ENCODE measurements around the gene MXI1.
"Not testable (repeated sequence)": the region's sequence is repeated elsewhere in the genome, so short reads cannot be mapped to it uniquely, and the experiment has no call there.

MXI1 gene

DNA sequence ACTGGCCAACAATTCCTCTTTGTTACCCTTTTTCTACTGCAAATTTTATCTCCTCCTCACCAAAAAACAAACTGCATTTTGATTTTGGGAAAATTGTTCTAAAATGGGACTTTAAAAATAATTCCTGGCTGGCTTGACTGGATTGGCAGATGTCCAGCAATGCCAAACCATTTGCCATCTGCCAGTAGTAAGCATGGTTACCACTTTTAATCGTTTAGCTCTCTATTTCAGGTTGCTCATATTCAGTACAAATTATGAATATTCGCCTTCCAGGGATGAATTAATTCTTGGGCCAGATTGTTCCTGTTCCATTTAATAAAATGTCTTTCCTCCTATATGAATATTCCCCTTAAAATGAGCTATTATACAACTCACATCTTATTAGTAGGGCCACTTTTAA, 61.6 kb downstream of the MXI1 start:
- TF ChIP-seq SUZ12 (IDR thresholded peaks at IDR 0.05; ENCODE audit: extremely low read depth, insufficient read depth, insufficient read length), result no peak
- no peak for TF ChIP-seq YY1 (IDR thresholded peaks at IDR 0.05; ENCODE audit: insufficient read depth, insufficient read length)
- TF ChIP-seq ZNF274 (IDR thresholded peaks at IDR 0.05; ENCODE audit: low read depth, low read length), result no peak
- DNase-seq (ENCODE audit: low read depth, low spot score), result no peak
- Histone ChIP-seq H3K9me3 (ENCODE audit: insufficient read depth, low read length) (no peaks in the 10 kb centered on the region), H3K36me3 (ENCODE audit: insufficient read depth, insufficient read length, low read length) (no peaks in the 10 kb centered on the region), H3K4me3 (ENCODE audit: insufficient read length, low read depth) (no peak overlapping the region), H3K9ac (ENCODE audit: insufficient read length, low read depth) (no peak overlapping the region), H3K4me1 (ENCODE audit: insufficient read depth, insufficient read length) (no peaks in the 10 kb centered on the region), H3K27me3 (ENCODE audit: insufficient read depth, insufficient read length) (no peaks in the 10 kb centered on the region)

DNA sequence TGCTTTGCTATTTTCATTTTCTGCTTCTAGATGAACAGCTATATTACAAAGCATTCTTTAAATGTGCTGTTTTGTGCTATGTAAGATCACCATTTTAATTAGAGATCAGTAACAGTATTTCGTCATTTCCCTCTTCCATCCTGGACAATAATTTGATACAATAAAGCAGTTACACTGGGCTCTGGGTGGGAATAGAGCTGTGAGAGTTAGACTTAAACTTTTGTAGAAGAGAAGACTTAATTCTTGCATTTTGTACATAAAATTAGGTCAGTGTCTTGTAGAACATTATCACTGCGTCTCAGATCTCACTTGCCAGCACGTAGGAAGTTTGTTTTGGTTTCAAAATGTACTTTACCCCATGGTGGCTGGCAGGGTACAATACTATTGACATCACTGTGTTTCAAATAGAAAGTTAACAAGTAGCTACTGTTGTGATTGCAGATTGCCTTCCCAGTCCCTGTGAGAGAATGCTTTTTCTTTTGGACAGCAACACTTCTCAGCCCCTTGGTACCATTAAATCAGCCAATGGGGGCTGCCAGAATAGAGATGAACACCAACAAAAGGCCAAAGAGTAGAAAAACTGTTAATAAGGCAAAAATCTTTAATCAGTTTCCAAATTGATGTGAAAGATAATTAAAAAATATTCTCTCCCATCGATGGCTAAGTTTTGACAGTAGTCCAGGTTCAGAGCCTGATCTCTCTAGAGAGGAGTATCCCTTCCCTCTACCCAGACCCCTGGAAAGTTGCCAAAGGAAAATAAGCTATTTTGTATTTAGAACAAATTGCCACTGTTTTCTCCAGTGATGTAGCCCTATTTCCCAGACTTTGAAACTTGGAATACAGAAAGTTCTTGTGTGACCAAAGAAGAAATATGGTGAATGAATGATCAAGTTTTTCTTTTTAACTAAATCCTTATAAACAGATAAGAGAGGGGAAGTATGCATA, 62.2 kb downstream of the MXI1 start:
- Histone ChIP-seq H3K4me3 (ENCODE audit: insufficient read length, low read depth) (no peak overlapping the region), H3K9ac (ENCODE audit: insufficient read length, low read depth) (no peak overlapping the region)

DNA sequence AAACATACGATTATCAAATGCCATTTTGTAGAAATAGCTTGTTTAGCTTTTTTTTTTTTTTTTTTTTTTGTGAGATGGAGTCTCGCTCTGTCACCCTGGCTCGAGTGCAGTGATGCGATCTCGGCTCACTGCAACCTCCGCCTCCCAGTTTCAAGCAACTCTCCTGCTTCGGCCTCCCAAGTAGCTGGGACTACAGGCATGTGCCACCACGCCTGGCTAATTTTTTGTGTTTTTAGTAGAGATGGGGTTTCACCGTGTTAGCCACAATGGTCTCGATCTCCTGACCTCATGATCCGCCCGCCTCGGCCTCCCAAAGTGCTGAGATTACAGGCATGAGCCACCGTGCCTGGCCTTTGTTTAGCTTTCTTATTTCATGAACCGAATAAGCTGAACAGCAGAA, 65.6 kb downstream of the MXI1 start:
- H3K4me3 ChIP-seq (ENCODE audit: insufficient read length, low read depth); H3K4me1 ChIP-seq (ENCODE audit: insufficient read depth, insufficient read length); H3K9me3 ChIP-seq (ENCODE audit: insufficient read depth, low read length); H3K36me3 ChIP-seq (ENCODE audit: insufficient read depth, insufficient read length, low read length); H3K27me3 ChIP-seq (ENCODE audit: insufficient read depth, insufficient read length); DNase-seq (ENCODE audit: low read depth, low spot score); H3K9ac ChIP-seq (ENCODE audit: insufficient read length, low read depth): not testable (repeated sequence)

More for the DNA sequence above, 62.2 kb downstream of the MXI1 start:
- Histone ChIP-seq H3K36me3 (ENCODE audit: insufficient read depth, insufficient read length, low read length) (no peaks in the 10 kb centered on the region), H3K27me3 (ENCODE audit: insufficient read depth, insufficient read length) (no peaks in the 10 kb centered on the region), H3K9me3 (ENCODE audit: insufficient read depth, low read length) (no peaks in the 10 kb centered on the region), H3K4me1 (ENCODE audit: insufficient read depth, insufficient read length) (no peaks in the 10 kb centered on the region)
- TF ChIP-seq SUZ12 (IDR thresholded peaks at IDR 0.05; ENCODE audit: extremely low read depth, insufficient read depth, insufficient read length) (no peak), ZNF274 (IDR thresholded peaks at IDR 0.05; ENCODE audit: low read depth, low read length) (no peak), YY1 (IDR thresholded peaks at IDR 0.05; ENCODE audit: insufficient read depth, insufficient read length) (no peak)
- no peak for DNase-seq (ENCODE audit: low read depth, low spot score)

DNA sequence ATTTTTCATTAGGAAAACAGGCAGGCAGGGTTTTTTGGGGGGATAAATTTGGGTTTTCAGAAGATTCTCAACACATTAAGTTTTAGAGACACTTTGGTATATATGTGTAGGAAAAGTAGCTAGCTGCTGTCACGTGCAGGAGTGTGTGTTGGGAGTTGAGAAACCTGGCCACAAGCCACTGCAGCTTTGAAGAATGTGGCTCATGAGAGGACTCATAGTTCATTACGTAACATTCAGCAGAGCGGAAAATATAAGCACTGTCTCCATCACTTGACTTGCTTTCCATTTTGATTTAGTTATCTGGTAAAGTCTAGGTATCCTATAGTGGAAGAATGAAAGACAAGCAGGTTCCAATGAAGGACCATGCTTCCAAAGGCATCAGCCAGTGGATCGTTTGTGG, 66.1 kb downstream of the MXI1 start:
- no peaks in the 10 kb centered on the region for H3K9me3 ChIP-seq (ENCODE audit: insufficient read depth, low read length)
- H3K9ac ChIP-seq (ENCODE audit: insufficient read length, low read depth), result no peak overlapping the region
- no peak for DNase-seq (ENCODE audit: low read depth, low spot score)
- no peaks in the 10 kb centered on the region for H3K4me1 ChIP-seq (ENCODE audit: insufficient read depth, insufficient read length)
- TF ChIP-seq ZNF274 (IDR thresholded peaks at IDR 0.05; ENCODE audit: low read depth, low read length) (no peak), YY1 (IDR thresholded peaks at IDR 0.05; ENCODE audit: insufficient read depth, insufficient read length) (no peak), SUZ12 (IDR thresholded peaks at IDR 0.05; ENCODE audit: extremely low read depth, insufficient read depth, insufficient read length) (no peak)
- no peak overlapping the region for H3K4me3 ChIP-seq (ENCODE audit: insufficient read length, low read depth)
- H3K27me3 ChIP-seq (ENCODE audit: insufficient read depth, insufficient read length), result no peaks in the 10 kb centered on the region
- no peaks in the 10 kb centered on the region for H3K36me3 ChIP-seq (ENCODE audit: insufficient read depth, insufficient read length, low read length)

DNA sequence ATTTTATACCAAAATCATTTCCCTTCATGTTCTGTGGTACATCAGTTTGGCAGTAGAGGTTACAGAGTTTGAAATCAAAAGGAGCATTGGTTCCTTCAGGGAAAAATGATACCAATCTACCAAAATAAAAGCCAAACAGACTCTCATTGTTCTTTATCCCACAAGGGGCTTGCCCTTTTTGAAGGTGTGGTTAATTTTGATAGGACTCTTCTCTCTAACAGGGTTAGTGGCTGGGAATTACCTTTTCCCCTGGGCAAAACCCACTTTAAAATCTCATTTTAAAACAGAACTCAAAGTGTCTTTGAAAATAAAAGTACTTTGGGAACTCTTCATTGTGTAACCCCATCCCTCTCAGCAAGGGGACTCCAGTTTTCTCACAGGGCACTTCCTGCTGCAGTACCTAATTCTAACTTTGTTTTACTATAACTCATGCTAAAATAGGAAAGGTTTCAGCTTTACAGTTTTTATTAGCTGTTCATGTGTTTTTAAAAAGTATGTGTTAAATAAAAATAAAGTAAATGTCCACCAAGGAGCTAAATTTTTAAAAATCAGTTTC, 66.7 kb downstream of the MXI1 start:
- H3K4me1 ChIP-seq (ENCODE audit: insufficient read depth, insufficient read length), result no peaks in the 10 kb centered on the region
- no peaks in the 10 kb centered on the region for H3K36me3 ChIP-seq (ENCODE audit: insufficient read depth, insufficient read length, low read length)
- no peaks in the 10 kb centered on the region for H3K9me3 ChIP-seq (ENCODE audit: insufficient read depth, low read length)
- no peak overlapping the region for H3K4me3 ChIP-seq (ENCODE audit: insufficient read length, low read depth)
- no peak for DNase-seq (ENCODE audit: low read depth, low spot score)
- no peak for TF ChIP-seq YY1 (IDR thresholded peaks at IDR 0.05; ENCODE audit: insufficient read depth, insufficient read length)
- TF ChIP-seq SUZ12 (IDR thresholded peaks at IDR 0.05; ENCODE audit: extremely low read depth, insufficient read depth, insufficient read length), result no peak
- no peak for TF ChIP-seq ZNF274 (IDR thresholded peaks at IDR 0.05; ENCODE audit: low read depth, low read length)
- H3K27me3 ChIP-seq (ENCODE audit: insufficient read depth, insufficient read length), result no peaks in the 10 kb centered on the region
- no peak overlapping the region for H3K9ac ChIP-seq (ENCODE audit: insufficient read length, low read depth)

DNA sequence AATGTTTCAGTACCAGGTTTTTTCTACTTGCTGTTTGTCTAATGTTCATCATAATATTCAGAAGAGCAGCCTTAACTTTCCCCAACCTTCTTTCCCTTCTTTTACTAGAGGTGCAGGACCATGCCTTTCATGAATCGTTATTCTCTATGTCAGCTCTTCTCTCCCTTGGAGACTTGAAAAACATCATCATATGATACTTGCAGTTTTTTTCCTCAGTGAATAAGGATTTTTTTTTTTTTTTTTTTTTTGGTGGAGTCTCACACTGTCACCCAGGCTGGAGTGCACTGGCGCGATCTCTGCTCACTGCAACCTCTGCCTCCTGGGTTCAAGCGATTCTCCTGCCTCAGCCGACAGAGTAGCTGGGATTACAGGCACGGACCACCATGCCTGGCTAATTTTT, 67.2 kb downstream of the MXI1 start:
- H3K36me3 ChIP-seq (ENCODE audit: insufficient read depth, insufficient read length, low read length), result no peaks in the 10 kb centered on the region
- TF ChIP-seq YY1 (IDR thresholded peaks at IDR 0.05; ENCODE audit: insufficient read depth, insufficient read length) (no peak), ZNF274 (IDR thresholded peaks at IDR 0.05; ENCODE audit: low read depth, low read length) (no peak), SUZ12 (IDR thresholded peaks at IDR 0.05; ENCODE audit: extremely low read depth, insufficient read depth, insufficient read length) (no peak)
- H3K27me3 ChIP-seq (ENCODE audit: insufficient read depth, insufficient read length), result no peaks in the 10 kb centered on the region
- no peaks in the 10 kb centered on the region for H3K4me1 ChIP-seq (ENCODE audit: insufficient read depth, insufficient read length)
- no peak for DNase-seq (ENCODE audit: low read depth, low spot score)
- no peaks in the 10 kb centered on the region for H3K9me3 ChIP-seq (ENCODE audit: insufficient read depth, low read length)
- no peak overlapping the region for H3K9ac ChIP-seq (ENCODE audit: insufficient read length, low read depth)
- H3K4me3 ChIP-seq (ENCODE audit: insufficient read length, low read depth), result no peak overlapping the region

DNA sequence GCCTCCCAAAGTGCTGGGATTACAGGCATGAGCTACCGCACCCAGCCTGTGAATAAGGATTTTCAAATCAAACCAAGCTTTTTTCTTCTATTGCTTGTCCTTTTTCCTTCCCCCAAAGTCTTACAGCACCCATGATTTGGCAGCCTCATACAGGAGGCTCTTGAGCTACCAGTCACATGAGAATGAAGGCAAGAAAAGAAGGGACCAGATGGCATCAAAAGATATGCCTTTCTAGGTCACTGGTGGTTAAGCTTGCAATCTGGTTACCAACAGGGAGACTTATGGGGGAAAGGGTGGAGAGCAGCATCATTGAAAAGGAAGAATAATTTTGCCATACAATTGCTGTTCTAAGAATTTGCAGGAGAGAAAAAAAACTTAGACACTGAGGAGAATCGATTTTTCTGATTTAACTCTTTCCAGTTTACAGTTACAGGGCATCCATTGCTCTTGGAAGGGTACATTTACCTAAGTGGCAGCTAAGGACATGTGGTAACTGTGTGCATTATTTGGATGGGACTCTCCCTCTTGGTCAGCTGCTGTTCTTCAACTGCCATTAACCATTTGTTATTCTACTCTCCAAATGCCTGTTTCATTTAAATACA, 67.8 kb downstream of the MXI1 start:
- H3K27me3 ChIP-seq (ENCODE audit: insufficient read depth, insufficient read length), result no peaks in the 10 kb centered on the region
- no peak overlapping the region for H3K9ac ChIP-seq (ENCODE audit: insufficient read length, low read depth)
- H3K9me3 ChIP-seq (ENCODE audit: insufficient read depth, low read length), result no peaks in the 10 kb centered on the region
- H3K4me3 ChIP-seq (ENCODE audit: insufficient read length, low read depth), result no peak overlapping the region
- TF ChIP-seq ZNF274 (IDR thresholded peaks at IDR 0.05; ENCODE audit: low read depth, low read length) (no peak), SUZ12 (IDR thresholded peaks at IDR 0.05; ENCODE audit: extremely low read depth, insufficient read depth, insufficient read length) (no peak), YY1 (IDR thresholded peaks at IDR 0.05; ENCODE audit: insufficient read depth, insufficient read length) (no peak)
- DNase-seq (ENCODE audit: low read depth, low spot score), result no peak
- peaks cover 5% of the 10 kb centered on the region for H3K36me3 ChIP-seq (ENCODE audit: insufficient read depth, insufficient read length, low read length)
- H3K4me1 ChIP-seq (ENCODE audit: insufficient read depth, insufficient read length), result no peaks in the 10 kb centered on the region

Data from NT2/D1 (cell line).